NCI-H146 treated with DMSO at 0.1 percent for 48 hours (cell line): ENCODE measurements around the gene OPCML.

ENCODE experiments used
- DNase-seq: peaks from one replicate; lab custom pipeline; 2025; ENCODE audit not compliant: unreplicated experiment; lab: John Stamatoyannopoulos, UW

OPCML gene

DNA sequence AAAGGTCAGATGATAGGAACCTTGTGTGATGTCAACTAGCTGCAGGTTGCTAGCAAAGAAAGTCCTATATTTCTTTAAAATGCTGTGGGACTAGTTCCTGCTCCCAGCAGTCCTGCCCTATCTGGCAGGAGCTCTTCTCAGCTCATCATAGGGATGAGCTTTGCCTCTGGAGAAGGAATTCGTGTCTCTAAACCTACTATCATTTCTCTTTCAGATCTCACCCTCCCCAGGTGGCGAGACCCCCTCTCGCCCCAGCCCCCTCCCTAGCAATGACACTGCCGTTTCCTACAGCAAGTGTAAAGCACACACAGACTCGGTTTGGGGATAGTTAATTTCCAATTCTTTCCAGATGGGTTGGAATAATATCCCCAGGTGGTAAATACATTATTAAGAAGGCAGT, 533.3 kb downstream of the OPCML start:
- DNase-seq: no peak

- DNase-seq: no peak
Observed at GRCh38 chr11:132997396-132997795, 534.9 kb downstream of the OPCML start.

GRCh38 chr11:132994966-132995365, 537.3 kb downstream of the OPCML start:
- no peak for DNase-seq

GRCh38 chr11:132993991-132994502, 538.3 kb downstream of the OPCML start:
- no peak for DNase-seq

GRCh38 chr11:132992838-132993631, 539.3 kb downstream of the OPCML start:
- DNase-seq: no peak

GRCh38 chr11:132988411-132988810, 543.9 kb downstream of the OPCML start:
- no peak for DNase-seq

DNA sequence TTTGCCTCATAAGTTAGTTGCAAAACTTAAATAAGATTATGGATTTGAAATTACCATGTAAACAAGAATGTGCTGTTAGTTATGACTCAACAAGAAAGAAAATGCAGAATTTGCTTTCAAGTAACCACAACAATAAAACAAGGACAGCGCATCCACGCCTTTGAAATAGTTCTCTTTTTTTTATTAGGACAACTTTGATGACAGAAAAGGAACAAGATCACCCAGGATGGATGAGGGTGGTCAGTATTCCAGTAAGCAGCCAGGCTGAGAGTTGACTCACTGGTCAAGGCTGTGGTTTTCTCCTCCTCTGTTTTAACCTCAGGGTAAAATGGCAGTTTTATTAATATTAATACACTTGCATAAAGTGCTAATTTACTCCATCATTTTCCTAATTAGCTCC, 544.4 kb downstream of the OPCML start:
- DNase-seq: no peak

DNA sequence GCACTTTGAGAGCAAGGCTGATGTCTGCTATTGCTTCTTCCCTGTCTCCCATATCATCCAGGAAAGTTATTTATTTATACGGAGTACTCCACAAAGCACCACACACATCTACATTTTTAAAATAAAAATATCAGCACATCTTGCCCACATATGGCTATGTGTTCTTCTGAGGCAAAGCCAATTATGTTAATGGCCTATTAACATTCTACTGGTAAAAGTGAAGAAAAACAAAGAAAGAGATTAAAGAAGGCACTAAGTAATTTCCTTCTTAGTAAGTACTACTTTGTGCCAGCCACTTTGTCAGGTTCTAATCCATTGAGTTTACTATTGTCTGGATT, 548.7 kb downstream of the OPCML start:
- DNase-seq: no peak

DNA sequence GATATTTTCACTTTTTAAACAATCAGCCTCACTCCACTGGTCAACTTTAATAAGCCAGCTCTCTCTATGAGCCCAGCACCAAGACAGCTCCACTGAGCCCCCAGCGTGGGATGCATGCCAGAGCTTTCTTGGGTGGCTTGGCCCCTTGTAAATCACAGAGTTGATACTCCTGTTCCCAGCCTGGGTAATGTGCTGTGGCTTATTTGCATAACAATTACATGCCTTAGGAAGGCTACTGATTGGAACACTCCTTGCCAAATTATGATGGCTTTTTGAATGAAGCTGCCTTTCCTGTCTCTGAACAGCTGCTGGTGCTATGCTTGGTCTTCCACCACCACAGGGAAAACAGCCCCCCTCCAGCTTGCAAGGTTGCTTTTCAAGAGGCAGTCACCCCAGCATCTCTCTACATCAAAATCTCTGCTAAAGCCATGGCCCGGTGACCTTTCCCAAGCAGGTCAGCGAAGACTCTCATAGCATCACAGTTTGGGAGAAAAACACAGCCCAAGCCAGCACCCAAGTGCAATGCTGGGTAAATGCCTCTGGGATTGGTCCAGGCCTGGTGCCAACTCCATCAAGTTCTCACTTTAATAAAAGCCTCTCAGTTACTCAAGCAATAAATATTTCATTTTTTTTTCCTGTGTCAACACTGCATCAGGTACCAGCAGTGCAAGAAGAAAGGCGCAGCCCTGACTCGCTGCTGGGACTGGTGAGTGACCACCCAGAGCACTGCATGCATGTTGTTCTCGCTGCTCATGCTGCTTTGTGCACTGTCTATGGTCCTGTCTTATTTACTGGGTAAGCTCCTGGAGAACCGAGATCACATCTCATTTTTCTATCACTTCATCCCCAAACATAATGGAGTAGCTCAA, 549.3 kb downstream of the OPCML start:
- DNase-seq: no peak

DNA sequence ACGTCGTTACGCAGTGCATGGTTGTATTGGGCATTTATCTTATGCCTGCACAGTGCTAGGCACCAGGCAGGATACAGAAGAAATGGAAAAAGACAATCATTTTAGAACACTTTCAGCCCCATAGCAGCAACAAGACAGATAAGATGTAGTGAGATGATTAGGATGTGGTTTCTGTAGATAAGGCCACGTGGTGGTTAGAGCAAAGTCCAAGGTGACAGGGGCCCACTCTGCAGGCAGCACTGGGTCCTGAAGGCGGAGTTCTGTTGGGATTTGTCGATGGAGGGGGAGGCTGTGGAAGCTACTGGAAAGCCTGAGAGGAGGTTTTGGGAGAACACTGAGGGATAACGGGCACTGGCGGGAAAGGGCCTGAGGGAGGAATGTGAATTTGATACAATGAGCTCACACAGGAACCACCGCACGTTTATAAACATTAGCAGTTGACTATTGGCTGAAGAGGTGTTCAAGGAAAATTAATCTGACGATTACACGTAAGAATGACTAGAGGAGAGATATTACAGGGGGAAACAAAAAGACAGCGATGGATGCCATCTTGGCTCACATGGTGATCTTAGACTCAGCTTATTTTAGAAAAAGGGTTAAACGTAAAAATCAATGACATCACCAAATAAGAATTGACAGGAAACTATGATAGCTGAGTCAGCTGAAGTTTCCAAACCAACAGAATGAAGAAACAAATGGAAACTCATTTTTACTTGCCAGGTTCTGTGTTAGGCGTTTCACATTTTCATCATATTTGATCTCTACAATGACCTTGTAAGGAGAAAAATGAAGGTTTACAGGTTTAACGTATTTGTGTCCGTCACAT, 551.0 kb downstream of the OPCML start:
- no peak for DNase-seq

DNA sequence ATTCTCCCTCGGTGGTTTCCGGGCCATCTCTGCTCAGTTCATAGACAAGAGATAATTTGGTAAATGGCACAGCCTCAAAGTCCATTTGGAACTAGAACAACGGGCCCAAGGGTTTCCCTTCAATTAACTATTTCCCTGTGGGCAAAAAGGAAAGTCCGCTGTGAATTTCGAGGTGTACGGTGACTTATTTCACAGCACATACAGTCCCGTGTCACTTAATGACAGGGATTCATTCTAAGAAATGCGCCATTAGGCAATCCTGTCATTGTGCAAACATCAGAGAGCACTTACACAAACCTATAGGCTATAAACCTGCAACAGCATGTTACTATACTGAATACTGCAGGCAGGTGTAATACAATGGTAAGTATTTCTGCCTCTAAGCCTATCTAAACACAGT, 551.6 kb downstream of the OPCML start:
- no peak for DNase-seq

DNA sequence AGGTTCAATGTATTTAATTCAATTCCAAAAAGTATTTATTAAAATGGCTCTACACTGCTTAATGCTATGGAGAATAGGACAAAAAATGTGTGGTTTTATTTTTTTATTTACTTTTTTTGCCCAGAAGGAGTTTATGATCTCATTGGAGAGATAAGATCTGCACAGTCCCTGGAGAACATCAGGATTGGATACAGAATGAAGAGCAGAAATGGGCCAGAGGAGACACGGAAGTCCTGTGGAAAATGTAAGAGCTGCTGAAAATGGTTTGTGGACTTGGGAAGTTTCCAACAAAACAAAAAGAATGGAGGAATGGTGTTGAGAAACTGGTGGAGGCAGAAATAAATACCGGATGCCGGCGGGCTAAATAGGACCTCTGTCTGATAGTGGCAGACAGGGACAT, 554.6 kb downstream of the OPCML start:
- no peak for DNase-seq

DNA sequence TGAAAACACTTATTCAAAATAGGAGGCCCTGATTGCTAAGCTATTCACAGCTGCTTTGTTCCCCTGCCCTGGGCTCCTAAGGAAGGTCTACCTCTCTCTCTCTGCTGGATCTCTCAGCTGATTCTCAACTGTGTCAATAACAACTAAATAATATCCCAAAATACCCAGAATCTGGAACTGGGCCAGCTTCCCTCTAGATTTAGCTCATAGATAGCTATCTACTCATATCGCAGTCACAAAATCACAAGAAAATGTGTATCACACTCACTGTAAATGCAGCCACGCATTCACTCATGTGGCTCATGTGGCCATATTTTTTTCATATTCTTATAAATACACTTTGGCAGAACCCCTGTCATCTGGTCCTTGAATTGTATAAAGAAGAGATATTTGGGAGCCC, 555.1 kb downstream of the OPCML start:
- no peak for DNase-seq

GRCh38 chr11:132976115-132976514, 556.2 kb downstream of the OPCML start:
- no peak for DNase-seq

- DNase-seq: no peak
Observed at GRCh38 chr11:132973686-132974085, 558.6 kb downstream of the OPCML start.

DNA sequence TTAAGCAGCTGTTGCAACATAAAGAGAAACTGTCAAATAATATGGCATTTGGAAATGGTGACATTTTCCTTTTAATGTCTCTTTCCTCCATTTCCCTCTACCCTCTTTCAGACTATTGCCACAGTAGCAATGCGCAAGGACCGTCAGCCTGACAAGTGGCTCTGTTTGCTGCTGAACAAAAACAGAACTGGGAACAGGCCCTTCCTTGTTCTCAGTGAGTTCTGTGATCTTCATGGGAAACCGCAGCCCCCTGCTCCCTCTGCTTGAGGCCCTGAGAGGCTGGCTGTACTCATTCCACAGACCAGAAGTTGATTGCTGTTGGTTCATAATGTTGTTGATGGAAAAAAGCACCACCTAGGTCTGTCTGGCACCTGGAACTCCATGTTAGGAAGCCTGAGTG, 559.7 kb downstream of the OPCML start:
- DNase-seq: no peak

DNA sequence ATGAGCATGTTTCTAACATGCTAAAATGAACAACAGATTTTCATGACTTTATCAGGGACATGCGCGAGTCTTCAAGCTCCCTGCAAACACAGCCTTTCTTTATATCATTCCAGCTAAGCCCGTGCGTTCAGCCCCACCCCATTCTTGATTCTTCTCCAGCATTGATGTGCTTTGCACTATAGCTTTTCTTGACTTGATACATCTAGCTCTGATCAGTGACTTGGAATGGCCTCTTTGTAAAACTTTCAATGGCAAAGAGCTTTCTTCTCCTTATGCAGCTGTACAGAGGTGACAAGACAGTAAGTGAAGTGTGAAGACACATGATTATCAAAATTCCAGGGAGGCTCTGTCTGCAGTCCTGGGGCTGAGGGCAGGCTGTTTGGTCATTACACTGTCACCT, 561.0 kb downstream of the OPCML start:
- no peak for DNase-seq

- no peak for DNase-seq
Observed at GRCh38 chr11:132969892-132970291, 562.4 kb downstream of the OPCML start.

DNA sequence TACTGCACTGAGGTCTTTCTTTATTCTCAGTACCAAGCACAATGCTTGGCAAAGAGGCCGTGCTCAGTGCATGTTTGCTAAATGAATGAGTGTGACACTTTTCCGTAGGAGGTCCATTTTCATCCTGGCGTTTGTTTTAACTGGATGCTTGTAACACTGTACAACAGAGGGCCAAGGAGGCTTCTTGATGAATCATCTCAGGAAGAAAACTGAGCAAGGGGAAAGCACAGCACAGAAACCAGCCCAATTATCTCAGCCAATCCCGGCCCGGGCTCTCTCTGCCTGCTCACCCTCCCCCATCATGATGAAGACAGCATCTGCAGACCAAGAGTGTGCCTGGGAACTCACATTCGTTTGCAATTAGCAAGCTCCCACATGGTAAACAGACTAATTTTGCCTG, 570.3 kb downstream of the OPCML start:
- DNase-seq: no peak

DNA sequence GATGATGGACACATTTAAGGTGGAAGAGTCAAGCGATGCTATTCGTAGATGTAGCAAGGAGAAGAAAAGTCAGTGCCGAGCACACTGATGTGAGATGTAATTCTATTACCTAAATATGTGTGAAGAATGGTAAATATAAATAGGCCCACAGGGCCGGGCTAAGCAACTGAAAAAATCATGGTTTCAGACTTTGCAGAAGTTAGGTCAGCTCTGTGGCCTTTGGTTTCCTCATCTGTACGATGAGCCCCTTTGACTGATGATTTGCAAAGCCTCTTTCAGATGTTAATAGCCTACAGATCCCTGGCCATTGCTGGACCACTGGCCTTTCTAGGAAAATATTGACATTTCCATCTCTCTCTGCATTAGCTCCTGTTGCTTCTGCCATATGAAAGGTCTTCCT, 570.8 kb downstream of the OPCML start:
- DNase-seq: no peak
